GM19455 (cell line): ENCODE results near the gene FXYD2.
"Not testable (repeated sequence)": the region's sequence is repeated elsewhere in the genome, so short reads cannot be mapped to it uniquely, and the experiment has no call there.

Source experiments
- ATAC-seq: cut with Tn5 transposase; IDR thresholded peaks from one replicate; pipeline ENCODE4 v1.9.1; 2021; ENCODE audit not compliant: unreplicated experiment

FXYD2 gene

GRCh38 chr11:117824571-117825537 lies at the start of gene FXYD2:
Gene FXYD2 (minus strand): TSS chr11:117824744. CDS start chr11:117824678, 66 bp downstream.
- no peak for ATAC-seq

- no peak for ATAC-seq
These were observed 49.2 kb upstream of the FXYD2 start for GRCh38 chr11:117873828-117874125.

- no peak for ATAC-seq
These were observed 48.7 kb upstream of the FXYD2 start for GRCh38 chr11:117872975-117873827.

GRCh38 chr11:117872420-117872961 lies 47.9 kb upstream of the FXYD2 start:
- no peak for ATAC-seq

GRCh38 chr11:117871784-117872183 lies 47.2 kb upstream of the FXYD2 start:
- ATAC-seq = no peak

- ATAC-seq = no peak
These were observed 46.6 kb upstream of the FXYD2 start for GRCh38 chr11:117871160-117871559.

- ATAC-seq = no peak
These were observed 45.8 kb upstream of the FXYD2 start for GRCh38 chr11:117870103-117870952.

- no peak for ATAC-seq
These were observed 45.1 kb upstream of the FXYD2 start for GRCh38 chr11:117869604-117870003.

- ATAC-seq = no peak
These were observed 44.4 kb upstream of the FXYD2 start for GRCh38 chr11:117868815-117869561.

- ATAC-seq = no peak
These were observed 43.5 kb upstream of the FXYD2 start for GRCh38 chr11:117868088-117868487.

GRCh38 chr11:117866526-117866925 lies 42.0 kb upstream of the FXYD2 start:
- no peak for ATAC-seq

- ATAC-seq = not testable (repeated sequence)
These were observed 41.0 kb upstream of the FXYD2 start for GRCh38 chr11:117865546-117865945.

GRCh38 chr11:117863383-117863782 lies 38.8 kb upstream of the FXYD2 start:
- ATAC-seq = no peak

GRCh38 chr11:117862753-117863152 lies 38.2 kb upstream of the FXYD2 start:
- ATAC-seq = no peak

GRCh38 chr11:117862019-117862725 lies 37.6 kb upstream of the FXYD2 start:
- no peak for ATAC-seq

GRCh38 chr11:117861151-117862018 lies 36.8 kb upstream of the FXYD2 start:
- no peak for ATAC-seq

GRCh38 chr11:117860139-117860538 lies 35.6 kb upstream of the FXYD2 start:
- no peak for ATAC-seq

GRCh38 chr11:117859488-117860112 lies 35.1 kb upstream of the FXYD2 start:
- no peak for ATAC-seq
